Activated naive CD8-positive, alpha-beta T cell treated with anti-CD3 and anti-CD28 coated beads, Interleukin-2, amount 10 ng/mL, durations not matched to agents 7 days and 5 days (primary cell): ENCODE results near the gene COL1A1. TPM values are rescaled to one million over a fixed set of nuclear protein-coding genes. Genes with fewer than 3 reads are reported as not detected.

Experiments
- ATAC-seq: fragments of 150-1000 bp; cut with Tn5 transposase; one replicate; pipeline ENCODE4 v1.10.0; 2021; ENCODE audit warnings: low read depth, moderate library complexity
- POLR2A ChIA-PET: fragments of 350-600 bp; sonication (Branson Sonifier 250); formaldehyde crosslinking; loops from one replicate; lab custom pipeline; 2021; ENCODE audit warnings: antibody characterized with exemption; lab: Charles Lee
- DNase-seq: peaks from one replicate; pipeline ENCODE4 v3.0.0; 2021
- H3K27ac Mint-ChIP-seq: one replicate; pipeline ENCODE4 v1.8.0; 2022; ENCODE audit warnings: mild to moderate bottlenecking, mixed read lengths
- H3K27me3 Mint-ChIP-seq: one replicate; pipeline ENCODE4 v1.8.0; 2022; ENCODE audit warnings: mild to moderate bottlenecking, moderate library complexity, mixed read lengths
- H3K36me3 Mint-ChIP-seq: one replicate; pipeline ENCODE4 v1.8.0; 2021; ENCODE audit warnings: mild to moderate bottlenecking, mixed read lengths
- H3K4me1 Mint-ChIP-seq: one replicate; pipeline ENCODE4 v1.8.0; 2021; ENCODE audit warnings: mixed read lengths
- H3K4me3 Mint-ChIP-seq: one replicate; pipeline ENCODE4 v1.8.0; 2022; ENCODE audit warnings: mild to moderate bottlenecking, moderate library complexity, mixed read lengths
- H3K9me3 Mint-ChIP-seq: one replicate; pipeline ENCODE4 v1.8.0; 2021; ENCODE audit warnings: mixed read lengths
- total RNA-seq, 2 experiments: library from RNA; stranded (reverse); gene quantifications; one replicate each; pipeline ENCODE4 v1.2.3, GENCODE V29; 2021

Gene COL1A1
- total RNA-seq, 2 experiments from 2014 or later, result 0.78 to 0.96 TPM

DNA sequence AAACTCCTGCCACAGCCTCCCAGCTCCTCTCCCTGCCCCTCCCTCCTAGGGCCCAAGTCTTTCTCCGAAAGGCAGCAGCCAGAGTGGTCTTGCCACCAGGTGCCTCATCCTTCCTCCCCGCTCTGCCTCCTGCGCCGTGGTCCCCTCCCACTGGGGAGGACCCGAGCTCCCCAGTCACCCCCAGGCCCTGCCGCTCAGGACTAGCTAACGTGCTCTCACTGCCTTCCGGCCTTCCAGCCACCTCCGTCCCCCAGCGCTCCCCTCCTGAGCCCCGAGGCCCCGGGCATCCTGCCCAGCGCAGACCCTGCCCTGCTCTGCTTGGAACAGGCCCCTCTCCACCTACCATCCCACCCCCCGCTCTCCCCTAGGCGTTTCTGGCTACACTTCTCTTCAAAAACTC lies 19.4 kb upstream of the COL1A1 start:
- no peak overlapping the region for H3K4me3 Mint-ChIP-seq
- POLR2A ChIA-PET, result interaction anchor here (0.5 kb wide), 1 partner anchor 25 kb away, joined by 5 read pairs; no protein-coding TSS in a partner anchor

DNA sequence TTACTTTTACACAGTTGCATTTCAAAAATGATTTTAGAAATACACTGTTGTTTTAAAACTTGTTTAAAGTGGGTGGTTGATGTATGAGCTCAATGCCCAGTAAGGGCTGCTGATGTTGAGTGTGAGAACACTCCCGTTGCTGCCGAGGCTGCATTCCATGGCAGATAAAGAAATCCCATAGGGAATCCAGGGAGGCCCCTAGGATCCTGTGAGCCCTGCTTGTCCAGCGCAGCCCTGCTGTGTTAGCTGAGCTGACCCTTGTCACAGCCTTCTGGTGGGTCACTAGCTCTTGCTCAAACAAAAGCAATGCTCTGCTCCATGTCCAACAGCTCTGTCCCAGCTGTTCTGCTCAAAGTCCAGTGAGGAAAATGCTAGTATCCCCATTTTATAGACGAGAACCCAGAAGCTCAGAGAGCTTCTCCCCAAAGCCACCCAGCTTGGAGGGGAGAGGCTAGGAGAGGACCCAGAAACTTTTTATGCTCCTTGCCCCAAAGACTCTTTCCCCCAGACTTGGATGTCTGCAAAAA lies 18.6 kb upstream of the COL1A1 start:
- Mint-ChIP-seq H3K27ac (peak overlapping the region; percentile 30), H3K9me3 (peaks cover 7% of the 10 kb centered on the region), H3K36me3 (no peaks in the 10 kb centered on the region), H3K4me3 (no peak overlapping the region), H3K4me1 (peaks cover 12% of the 10 kb centered on the region), H3K27me3 (peaks cover 25% of the 10 kb centered on the region)
- ATAC-seq (no peak), DNase-seq (no peak)
- POLR2A ChIA-PET, result no interaction called here

More for the DNA sequence above, 19.4 kb upstream of the COL1A1 start:
- Mint-ChIP-seq H3K9me3 (peaks cover 11% of the 10 kb centered on the region), H3K4me1 (peaks cover 12% of the 10 kb centered on the region), H3K27ac (no peak overlapping the region), H3K36me3 (no peaks in the 10 kb centered on the region), H3K27me3 (peaks cover 22% of the 10 kb centered on the region)
- ATAC-seq, result no peak
- DNase-seq, result no peak

DNA sequence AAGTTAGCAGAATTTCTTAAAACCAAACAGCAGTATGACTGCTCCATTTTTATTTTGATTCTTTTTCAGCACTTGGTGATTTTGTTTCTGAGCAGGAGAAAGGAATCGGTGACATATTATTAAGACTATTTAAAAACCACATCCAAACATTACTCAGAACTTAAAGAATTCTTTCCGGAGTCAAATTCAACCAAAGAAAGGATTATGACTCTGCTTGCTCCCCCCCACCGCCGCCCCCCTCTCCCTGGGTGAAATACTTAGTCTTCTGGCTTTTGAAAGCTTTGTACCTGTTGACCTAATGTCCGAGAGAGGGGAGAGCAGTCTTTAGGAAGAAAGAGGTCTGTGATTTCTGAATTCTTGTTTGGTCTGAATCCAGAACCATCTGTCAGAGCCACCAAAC lies 17.9 kb upstream of the COL1A1 start:
- H3K36me3 Mint-ChIP-seq, result no peaks in the 10 kb centered on the region

DNA sequence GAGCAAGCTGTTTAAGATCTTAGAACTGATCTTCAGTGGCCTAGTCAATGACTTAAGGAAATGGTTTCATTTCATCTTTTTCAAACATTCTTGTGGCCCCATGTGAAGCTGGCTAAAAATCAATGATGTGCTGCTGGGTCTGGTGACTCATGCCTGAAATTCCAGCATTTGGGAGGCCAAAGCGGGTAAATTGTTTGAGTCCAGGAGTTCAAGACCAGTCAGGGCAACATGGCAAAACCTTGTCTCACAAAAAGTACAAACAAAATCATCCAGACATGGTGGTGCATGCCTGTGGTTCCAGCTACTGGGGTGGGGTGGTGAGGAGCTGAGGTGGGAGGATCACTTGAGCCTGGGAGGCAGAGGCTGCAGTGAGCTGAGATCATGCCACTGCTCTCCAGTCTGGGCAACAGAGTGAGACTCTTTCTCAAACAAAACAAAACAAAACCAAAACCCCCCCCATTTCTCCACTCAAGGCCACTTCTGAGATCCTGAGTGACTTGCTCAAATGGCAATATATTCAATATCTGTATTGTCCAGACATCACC lies 17.4 kb upstream of the COL1A1 start:
- POLR2A ChIA-PET, result no interaction called here
- Mint-ChIP-seq H3K27me3 (peaks cover 35% of the 10 kb centered on the region), H3K4me3 (no peak overlapping the region), H3K9me3 (peaks cover 2% of the 10 kb centered on the region), H3K36me3 (no peaks in the 10 kb centered on the region), H3K27ac (peak overlapping the region; percentile 25), H3K4me1 (peaks cover 12% of the 10 kb centered on the region)
- ATAC-seq, result no peak
- no peak for DNase-seq

More for the DNA sequence above, 17.9 kb upstream of the COL1A1 start:
- Mint-ChIP-seq H3K4me1 (peaks cover 12% of the 10 kb centered on the region), H3K4me3 (no peak overlapping the region), H3K27me3 (peaks cover 30% of the 10 kb centered on the region), H3K9me3 (peaks cover 2% of the 10 kb centered on the region), H3K27ac (no peak overlapping the region)
- no peak for DNase-seq
- POLR2A ChIA-PET, result no interaction called here
- no peak for ATAC-seq

DNA sequence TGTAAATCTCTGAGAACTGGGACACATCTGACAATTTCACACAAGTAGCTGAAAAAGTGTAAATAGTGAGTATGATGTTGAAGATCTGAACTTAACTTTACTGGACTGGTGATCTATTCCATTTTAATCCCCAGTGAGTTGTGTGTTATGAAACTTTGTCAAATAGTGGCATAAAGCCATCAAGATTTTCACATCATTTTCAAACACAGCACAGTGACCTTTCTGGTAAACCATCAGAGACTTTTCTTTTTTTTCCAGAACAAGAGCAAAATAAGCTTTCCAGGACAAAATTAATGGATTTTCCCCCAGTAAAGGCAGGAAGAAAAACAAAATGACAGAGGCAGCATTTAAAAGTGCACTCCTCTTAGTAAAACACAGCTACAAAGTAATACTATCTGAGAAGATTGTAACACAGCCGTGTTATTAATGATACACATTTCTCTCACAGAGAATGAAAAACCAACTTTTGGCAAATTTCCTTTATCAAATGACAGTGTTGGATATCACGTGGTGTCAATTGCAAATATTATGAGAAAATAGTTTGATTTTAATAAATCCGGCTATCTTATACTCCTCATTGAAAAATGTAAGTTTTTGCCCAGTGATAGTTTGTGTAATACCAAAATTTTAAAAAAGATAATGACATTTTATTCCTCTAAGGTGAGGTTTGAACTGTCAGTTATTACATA lies 16.8 kb upstream of the COL1A1 start:
- Mint-ChIP-seq H3K27ac (no peak overlapping the region), H3K4me1 (peaks cover 16% of the 10 kb centered on the region), H3K36me3 (no peaks in the 10 kb centered on the region), H3K4me3 (no peak overlapping the region), H3K9me3 (no peaks in the 10 kb centered on the region), H3K27me3 (peaks cover 35% of the 10 kb centered on the region)
- ATAC-seq (no peak), DNase-seq (no peak)
- POLR2A ChIA-PET, result no interaction called here

DNA sequence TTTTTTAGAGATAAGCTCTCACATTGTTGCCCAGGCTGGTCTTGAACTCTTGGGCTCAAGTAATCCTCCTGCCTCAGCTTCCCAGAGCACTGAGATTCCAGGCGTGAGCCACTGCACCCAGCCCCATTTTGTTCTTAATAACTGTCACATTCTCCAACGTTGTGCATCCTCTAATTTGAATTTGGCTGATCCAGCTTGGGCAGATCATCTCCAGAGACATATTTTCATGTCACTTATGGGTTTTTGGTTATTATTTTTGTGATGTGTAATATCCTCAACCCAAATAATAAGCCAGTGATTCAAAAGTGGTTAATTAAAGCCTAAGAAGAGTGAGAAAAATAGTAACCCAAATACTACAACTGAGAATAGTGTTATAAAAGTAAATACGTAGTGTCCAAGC lies 16.2 kb upstream of the COL1A1 start:
- Mint-ChIP-seq H3K36me3 (no peaks in the 10 kb centered on the region), H3K27ac (no peak overlapping the region), H3K4me3 (no peak overlapping the region), H3K9me3 (no peaks in the 10 kb centered on the region), H3K4me1 (peaks cover 20% of the 10 kb centered on the region), H3K27me3 (peaks cover 34% of the 10 kb centered on the region)
- ATAC-seq, result no peak
- POLR2A ChIA-PET, result no interaction called here
- DNase-seq, result no peak

DNA sequence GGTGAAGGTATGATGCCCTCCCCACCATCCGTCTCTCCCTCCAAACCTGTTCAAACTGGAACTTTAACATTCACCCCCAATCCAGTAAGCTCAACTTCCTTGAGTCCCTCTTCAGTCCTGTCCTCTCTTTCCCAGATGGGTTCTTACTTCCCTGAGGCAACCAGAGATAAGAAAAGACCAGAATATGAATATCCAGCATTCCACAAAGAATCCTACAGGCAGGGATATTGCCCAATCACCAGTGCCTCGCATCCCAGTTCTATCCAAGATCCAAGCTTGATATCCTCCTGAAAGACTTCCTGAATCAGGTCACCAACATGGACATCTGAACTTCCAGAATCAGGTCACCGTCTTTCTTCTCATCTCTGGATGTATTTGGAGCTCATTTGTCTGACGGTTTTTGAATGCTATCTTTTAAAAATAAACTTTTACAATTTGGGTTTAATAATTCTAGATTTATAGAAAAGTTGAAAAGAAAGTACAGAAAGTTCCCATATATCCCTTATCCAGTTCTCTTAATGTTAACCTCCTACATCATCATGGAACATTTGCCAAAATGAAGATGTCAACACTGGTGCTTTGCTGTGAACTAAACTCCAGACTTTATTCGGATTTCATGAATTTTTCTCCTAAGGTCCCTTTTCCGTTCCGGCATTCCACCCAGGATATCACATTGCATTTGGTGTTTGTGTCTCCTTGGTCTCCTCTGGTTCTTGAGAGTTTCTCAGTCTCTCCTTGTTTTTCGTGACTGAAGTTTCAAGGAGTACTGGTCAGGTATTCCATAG lies 13.7 kb upstream of the COL1A1 start:
- POLR2A ChIA-PET, result interaction anchor here (0.6 to 0.7 kb wide), 2 partner anchors 37 to 502 kb away, joined by 3 to 7 read pairs; no protein-coding TSS in a partner anchor
- H3K36me3 Mint-ChIP-seq, result no peaks in the 10 kb centered on the region
- H3K27ac Mint-ChIP-seq, result no peak overlapping the region
- peaks cover 17% of the 10 kb centered on the region for H3K4me1 Mint-ChIP-seq
- H3K27me3 Mint-ChIP-seq, result peaks cover 49% of the 10 kb centered on the region
- no peak for ATAC-seq
- H3K4me3 Mint-ChIP-seq, result no peak overlapping the region
- H3K9me3 Mint-ChIP-seq, result no peaks in the 10 kb centered on the region
- no peak for DNase-seq

DNA sequence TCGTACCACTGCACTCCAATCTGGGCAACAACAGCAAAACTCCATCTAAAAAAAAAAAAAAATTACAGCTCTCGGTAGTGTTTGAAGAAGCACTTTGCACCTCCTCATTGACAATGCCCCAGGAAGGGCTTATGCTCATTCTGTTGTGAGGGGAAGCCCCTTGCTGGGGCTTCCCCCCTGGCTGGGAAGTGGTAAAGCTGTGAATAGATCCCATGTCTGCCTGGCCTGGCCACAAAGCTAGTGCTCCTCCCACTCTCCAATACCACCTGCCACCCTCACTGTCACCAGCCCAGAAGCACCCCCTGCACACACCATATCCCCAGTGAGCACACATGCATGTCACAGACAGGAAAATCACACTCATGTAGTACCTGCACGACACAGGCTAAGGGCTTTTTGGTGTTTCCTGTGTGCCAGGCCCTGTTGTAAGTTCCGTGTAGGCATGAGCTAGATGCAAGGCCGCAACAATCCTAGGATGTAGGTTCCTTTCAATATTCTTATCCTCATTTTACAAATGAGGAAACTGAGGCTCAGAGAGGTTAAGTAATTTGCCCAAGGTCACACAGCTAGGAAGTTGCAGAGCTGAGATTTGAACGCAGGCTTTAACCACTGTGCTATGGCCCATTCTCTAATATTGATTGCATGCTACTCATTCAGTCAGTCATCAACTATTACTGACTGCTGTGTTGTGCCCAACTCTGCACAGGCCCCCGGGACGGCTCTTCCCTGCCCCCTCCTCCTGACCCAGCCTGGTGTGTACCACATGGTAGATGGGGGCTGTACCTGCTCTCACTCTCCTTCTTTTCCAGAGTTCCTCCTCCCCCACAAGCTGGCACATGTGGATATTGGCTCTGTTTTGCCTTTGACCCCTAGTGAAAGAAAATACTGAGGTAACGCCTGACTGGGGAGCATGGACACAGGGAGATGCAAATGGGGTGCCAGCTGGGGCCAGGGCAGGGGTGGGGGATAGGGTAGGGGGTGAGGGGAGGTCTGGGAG lies 11.9 kb upstream of the COL1A1 start:
- Mint-ChIP-seq H3K36me3 (no peaks in the 10 kb centered on the region), H3K4me1 (peaks cover 11% of the 10 kb centered on the region), H3K9me3 (no peaks in the 10 kb centered on the region), H3K27ac (no peak overlapping the region), H3K27me3 (peaks cover 55% of the 10 kb centered on the region), H3K4me3 (no peak overlapping the region)
- DNase-seq (peak; percentile 56), ATAC-seq (peak; percentile 96)
- POLR2A ChIA-PET, result interaction anchor here (0.6 to 1.9 kb wide), 5 partner anchors 8 to 415 kb away, joined by 3 to 6 read pairs (median 3); no protein-coding TSS in a partner anchor

DNA sequence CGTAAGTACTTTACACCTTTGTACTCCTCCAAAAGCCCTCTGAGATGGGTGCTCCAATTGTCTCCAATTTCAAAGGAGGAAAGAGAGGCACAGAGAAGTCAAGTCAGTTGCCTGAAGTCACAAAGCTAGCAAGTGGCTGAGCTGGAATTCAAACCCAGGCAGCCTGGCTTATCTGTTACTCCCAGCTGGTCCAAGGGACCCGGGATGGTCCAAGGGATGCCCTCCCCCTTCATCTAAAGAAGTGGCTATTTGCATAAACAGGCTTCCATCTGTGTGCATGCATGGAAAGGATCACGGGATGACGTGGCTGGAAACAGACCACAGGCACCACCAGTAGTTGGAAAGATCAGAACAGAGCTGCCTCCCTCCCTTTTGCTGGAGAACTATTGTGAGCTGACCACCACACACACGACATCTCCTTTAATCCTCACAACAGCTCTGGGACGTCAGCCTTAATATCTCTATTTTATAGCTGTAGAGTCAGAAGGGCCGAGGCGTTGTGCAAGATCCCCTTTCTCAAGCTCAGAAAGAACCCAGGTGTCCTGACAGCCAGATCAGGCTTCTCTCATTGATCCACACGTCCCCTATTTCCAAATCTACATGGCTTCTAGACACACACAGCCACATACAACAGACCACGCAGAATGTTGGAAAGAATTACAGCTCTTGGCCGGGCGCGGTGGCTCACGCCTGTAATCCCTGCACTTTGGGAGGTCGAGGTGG lies 10.9 kb upstream of the COL1A1 start:
- ATAC-seq, result no peak
- H3K4me3 Mint-ChIP-seq, result no peak overlapping the region
- peaks cover 11% of the 10 kb centered on the region for H3K4me1 Mint-ChIP-seq
- no peak for DNase-seq
- H3K9me3 Mint-ChIP-seq, result no peaks in the 10 kb centered on the region
- peaks cover 56% of the 10 kb centered on the region for H3K27me3 Mint-ChIP-seq
- H3K27ac Mint-ChIP-seq, result no peak overlapping the region
- POLR2A ChIA-PET, result interaction anchor here (0.6 to 1.9 kb wide), 3 partner anchors 10 to 132 kb away, joined by 3 to 6 read pairs (median 6); no protein-coding TSS in a partner anchor
- H3K36me3 Mint-ChIP-seq, result no peaks in the 10 kb centered on the region

DNA sequence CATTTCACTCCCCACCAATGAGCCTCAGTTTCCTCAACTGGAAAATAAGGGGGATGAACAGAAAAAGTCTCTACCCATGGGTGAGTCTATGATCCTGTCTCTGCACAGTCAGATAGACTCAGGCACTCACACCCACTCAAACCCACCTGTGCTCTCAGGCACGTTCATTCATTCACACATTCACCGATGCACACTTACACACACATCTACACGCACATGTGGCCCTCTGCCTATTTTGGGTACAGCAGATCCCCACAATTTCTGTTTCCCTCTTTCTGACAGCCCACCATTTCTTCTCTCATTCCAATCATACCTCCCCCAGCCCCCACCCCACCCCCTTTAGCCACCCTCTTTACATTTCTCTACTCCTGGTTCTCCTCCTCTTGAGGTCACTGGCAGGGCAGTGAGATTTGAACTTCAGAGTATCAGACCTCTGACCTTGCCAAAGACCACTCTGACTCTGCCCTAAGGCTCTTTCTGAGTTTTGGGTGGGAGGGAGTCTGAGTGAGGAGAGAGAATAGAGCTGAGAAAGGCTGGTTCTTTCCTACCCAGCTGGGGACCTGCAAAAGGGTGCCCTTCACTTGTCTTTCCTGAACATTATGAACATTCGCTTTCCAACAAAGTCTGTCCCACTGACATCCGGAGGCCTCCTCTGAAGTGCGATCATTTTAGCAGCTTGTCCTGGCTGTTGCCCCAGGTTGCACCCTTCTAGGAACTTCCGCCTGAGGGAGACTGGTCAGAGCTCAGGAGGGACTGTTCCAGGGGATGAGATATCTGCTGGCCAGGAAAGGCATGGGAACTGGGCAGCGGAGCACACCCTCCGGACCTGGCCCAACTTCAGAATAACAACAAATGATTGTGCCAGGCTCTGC lies 10.1 kb upstream of the COL1A1 start:
- no peak for ATAC-seq

More for the DNA sequence above, 10.1 kb upstream of the COL1A1 start:
- Mint-ChIP-seq H3K27ac (no peak overlapping the region), H3K9me3 (no peaks in the 10 kb centered on the region), H3K27me3 (peaks cover 60% of the 10 kb centered on the region), H3K4me1 (peaks cover 15% of the 10 kb centered on the region), H3K4me3 (no peak overlapping the region), H3K36me3 (no peaks in the 10 kb centered on the region)
- no peak for DNase-seq
- POLR2A ChIA-PET, result interaction anchor here (1.9 kb wide), 1 partner anchor 10 kb away, joined by 6 read pairs; no protein-coding TSS in a partner anchor
